Stimulated activated CD8-positive, alpha-beta memory T cell treated with anti-CD3 and anti-CD28 coated beads, Interleukin-7, amount 100 ng/mL, for 24 hours (primary cell): Measurements from ENCODE around the gene SMIM22.

Experiments used
- DNase-seq: peaks from one replicate; pipeline ENCODE4 v3.0.0-alpha.2; 2020; ENCODE audit warnings: low read depth

The SMIM22 gene

DNA sequence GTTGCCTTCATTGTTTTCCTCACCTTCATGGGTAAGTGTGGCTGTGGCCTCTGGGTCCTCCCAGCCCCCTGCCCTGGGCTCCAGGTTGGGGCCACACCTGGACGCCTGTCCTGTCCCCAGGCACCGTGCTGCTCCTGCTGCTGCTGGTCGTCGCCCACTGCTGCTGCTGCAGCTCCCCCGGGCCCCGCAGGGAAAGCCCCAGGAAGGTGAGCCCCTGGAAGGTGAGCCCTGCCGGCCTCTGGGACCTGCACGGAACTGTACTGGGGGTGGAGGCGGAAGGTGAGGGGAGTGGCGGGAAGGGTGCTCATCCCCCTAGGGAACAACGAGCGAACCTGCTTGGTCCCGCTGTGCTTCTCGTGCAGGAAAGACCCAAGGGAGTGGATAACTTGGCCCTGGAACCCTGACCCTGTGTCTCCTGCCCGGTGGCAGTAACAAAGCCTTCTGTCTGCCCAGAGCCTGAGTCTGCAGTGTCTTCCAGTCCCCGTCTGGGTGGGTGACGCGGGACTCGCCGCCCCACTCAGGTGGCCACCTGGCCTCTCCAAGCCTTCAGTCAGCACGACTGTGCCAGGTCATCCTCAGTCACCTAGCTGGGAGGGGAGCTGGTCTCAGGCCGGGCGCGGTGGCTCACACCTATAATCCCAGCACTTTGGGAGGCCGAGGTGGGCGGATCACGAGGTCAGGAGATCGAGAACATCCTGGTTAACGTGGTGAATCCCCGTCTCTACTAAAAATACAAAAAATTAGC lies 831 bp downstream of the SMIM22 start:
- DNase-seq, result no peak

DNA sequence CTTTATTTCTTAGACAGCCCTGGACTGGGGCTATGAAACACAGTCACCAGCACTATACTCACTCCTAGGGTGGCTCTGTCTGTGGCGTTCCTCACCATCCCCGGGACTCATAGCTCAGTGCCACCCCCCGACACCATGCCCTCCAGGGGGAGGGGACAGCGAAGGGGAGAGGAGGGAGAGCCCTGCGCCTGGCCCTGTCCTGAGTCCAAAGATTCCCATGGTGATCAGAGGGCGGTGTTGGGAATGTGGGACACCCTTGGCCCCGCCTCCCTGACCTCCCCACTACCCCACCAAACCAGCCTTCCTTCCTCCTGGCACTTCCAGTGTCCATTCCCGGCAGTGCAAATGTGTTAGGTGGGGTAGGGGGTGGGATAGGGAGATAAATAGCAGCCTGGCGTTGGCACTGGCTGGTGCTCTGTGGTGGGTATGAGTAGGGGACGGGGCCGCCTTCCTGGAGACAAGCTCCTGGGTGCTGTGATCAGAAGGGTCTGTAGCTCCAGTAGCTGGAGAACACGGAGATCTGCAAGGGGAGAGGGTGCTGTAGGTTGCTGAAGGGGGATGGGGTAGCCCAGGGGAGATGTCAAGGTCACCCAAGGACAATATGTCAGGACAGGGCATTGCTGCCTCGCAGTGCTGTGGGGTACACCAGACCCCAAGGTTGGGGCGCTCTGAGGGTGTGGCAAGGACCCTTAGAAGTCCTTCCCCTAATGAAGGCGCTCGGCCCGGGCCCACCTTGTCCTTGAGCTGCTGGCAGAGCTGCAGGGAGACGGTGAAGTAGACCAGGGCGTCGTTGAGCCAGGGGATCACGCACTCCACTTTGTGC lies 2.0 kb downstream of the SMIM22 start:
- DNase-seq, result no peak

DNA sequence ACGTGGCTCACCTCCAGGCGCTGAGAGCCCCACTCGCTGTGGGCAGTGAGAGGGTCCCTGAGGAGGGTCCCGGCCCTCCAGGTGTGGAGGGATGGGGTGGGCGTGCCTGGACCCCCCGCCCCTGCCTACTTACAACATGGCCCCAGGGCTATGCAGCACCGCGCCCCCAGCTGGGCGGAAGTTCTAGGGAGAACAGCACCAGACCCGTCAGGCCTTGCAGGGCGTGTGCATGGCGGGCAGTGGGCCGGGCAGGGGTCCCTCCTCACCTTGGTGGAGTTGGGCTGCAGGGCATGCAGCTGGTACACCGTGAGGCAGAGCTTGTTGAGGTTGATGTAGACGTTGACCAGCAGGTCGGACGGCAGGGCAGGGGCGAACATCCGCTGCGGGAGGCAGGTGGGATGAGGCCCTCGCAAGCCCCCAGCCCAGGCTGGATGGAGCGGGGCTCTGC lies 2.7 kb downstream of the SMIM22 start:
- DNase-seq, result no peak

DNA sequence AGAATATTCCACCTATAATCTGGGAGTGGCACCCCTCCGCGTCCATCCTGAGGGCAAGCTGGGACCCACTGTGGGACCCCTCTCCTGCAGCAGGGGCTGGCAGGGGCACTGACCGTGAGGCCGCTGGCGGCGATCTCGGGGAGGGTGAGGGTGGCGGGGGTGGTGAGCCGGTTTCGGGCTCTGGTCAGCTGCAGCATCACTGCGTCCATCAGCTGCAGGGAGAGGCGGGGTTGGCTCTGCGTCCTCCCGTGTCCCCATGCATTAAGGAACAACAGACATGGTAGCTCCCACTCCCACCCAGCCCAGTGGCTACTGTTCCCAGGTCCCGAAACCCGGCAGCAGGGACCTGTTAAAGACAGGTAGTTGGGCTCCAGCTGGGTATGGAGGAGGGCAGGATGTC lies 3.3 kb downstream of the SMIM22 start:
- no peak for DNase-seq

DNA sequence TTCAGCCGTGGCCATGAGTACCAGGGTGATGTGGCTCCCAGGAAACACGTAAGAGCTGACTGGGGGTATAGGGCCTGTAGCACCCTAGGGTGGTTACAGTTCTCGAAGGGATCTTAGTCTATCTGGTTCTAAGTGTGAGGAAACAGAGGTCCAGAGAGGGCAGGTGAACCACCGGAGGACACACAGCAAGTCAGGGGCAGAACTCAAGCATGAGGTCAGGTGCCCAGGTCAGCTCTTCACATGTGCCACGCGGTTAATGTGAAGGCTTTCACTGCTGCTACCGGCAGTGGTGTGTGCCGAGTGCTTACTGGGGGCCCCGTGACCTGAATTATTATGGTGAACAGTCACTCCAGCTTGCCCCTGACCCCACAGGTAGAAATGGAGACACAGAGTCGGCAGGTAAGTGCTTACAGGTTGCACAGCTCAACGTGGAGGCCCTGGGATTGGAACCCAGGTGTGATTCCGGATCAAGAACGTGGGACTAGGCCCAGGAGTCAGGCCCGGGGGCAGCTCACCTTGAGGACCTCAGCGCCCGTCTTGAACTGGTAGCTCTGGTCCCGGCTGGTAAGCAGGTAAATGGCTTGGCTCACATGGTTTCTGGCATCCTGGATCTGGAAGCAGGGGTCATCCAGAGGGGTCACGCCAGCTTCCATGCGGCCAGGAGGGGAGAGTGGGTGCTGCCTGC lies 4.1 kb downstream of the SMIM22 start:
- no peak for DNase-seq

DNA sequence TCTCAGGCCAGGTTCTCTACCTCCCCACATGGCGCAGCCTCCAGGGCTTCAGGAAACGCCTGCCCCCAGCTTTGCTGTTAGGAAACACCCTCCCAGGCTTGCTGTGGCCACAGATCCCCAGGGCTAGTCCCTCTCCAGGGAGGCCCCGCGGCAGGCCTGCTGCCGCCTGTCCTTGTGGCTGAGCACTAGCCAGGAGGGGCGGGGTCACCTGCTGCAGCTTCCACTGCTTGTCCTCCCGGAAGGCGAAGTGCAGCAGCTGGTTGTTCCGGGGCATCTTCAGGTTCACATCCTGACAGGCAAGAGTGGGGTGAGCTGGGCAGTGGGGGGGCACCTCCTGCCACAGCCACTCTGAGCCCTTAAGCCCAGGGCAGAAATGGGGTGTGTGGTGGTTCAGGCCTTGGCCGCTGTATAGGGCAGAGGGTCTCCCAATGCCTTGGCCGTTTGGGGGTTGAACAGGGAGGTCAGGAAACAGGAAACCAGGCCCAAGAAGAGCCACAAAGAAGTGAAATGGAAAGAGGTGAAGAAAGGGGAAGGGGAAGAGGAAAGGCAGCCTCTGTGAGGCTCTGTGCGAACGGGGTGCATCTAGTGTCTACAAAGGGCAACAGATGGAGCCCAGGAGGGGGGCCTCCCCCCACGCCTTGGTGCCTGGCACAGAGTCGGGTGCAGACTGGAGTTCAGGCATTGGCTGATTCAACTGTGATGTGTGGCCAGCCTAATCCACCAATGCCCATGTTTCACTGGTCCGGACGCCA lies 5.3 kb downstream of the SMIM22 start:
- no peak for DNase-seq

DNA sequence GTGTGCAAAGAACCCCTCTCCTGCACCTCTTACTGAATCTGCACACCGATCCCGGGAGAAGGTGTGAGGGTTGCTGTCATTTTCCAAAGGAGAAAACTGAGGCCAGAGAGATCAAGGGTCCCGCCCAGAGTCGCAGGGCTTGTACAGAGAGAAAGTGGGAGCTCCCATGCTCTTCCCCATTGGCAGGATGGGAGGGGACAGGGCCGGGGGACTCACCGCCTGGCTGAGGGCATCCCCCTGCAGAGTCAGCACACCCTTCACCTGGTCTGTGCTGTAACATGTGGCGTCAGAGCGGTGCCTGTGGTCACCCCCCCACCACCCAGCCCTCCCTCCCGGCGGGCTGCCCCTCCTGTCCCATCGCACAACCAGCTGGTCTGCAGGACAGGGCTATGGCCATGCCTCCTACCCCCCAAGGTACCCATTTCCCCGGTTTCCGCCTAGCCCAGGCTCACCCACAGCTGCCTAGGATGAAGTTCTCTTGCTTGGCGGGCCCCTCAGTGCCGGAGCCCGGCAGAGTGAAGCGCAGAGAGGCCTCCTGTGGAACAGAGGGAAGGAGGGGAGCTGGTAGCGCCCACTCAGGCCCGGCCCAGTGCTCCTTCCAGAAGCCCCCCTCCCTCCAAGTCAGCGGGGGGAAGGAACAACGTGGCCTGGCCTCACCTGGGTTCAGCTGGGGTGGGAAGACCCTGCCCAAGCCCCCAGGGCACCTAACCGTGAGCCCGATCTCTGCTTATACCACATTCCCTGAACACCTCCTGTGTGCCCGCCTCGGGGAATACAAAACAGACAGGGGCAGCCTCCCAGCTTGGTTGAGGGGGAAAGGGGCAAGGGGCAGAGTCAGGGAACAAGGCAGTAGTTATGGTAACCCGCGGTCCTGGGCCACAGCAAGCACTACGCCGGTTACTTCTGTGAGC lies 6.1 kb downstream of the SMIM22 start:
- no peak for DNase-seq

DNA sequence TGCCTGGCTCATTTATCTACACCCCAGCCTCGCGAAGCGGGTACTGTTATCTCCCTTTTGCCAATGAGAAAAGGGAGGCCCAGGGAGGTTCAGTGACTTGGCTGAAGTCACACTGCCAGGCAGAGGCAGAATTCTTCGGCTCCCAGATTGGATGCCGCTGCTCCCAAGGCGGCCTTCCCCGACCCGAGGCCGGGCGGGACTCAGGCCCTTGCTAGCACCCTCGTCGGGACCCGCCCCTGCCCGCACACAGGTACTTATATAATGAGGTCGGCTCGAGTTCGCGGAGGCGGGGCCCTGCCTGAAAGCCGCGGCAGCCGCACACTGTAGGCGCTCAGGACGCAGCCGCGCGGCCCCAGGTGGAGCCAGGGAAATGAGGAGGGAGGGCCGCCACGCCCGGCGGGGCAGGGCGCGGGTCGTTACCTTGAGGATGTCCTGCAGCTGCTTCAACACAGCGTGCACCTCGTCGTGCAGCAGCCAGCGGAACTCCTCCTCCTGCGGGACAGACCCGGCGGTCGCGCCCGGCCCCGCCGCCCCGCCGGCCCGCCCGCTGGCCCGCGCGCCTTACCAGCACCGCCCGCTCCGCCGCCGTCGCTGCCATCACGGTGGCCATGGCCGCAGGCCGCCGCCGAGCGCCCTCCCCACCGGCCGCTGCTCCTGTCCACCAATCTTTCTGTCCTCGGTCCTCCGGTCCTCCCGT lies 6.9 kb downstream of the SMIM22 start, which contains the start of gene ROGDI:
Gene ROGDI (minus strand): TSS at position 672 of the 697 bp plus-strand sequence. CDS start 62 bp downstream, at position 610.
- DNase-seq, result peak; percentile 27

DNA sequence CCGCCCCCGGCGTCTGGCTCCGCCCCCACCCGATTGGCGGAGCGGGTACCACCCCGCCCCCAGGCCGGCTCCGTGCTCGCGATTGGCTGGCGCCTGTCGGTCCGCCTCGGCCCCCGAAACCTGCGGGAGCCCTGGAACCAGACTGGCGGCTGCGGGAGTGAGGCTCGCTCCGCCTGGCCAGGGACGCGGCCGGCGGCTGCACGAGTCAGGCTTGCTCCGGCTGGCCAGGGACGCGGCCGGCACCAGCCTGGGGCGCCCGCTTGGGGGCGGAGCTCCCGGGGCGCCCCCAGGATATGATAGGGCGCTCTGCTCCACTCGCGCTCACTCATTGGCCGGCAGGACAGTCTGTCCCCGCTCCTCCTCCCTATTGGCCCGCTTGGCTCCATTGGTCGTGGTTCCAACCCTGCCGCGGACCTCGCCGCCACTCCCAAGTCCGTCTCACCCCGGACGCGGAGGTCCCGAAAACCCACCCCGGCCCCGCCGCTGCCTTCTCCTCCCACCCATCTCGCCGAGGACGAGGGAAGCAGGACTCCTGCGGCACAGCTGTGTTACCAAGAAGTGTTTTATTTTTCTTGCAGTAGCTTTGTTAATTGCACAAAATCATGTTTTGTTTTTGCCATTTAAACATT lies 7.6 kb downstream of the SMIM22 start:
- DNase-seq, result peak; percentile 71

DNA sequence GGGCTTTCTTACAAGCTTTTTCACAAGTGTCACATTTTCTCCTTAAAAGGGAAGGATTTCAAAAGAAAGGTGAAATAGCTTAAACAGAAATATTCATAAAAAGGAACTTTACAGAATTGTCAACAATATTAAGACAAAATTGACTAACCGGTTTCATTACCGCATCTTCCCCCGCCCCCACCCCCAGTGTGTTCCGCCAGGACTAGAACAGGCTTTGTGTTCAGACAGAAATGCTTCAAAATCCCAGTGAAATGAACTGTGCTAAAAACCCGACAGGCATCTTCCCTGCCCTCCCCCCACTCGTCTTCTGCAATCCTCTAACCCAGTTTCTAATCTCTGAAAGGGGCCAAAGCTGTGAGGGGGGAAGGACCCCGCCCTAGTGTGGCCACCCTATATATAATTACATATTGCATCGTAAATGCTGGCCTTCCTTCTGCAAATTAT lies 8.3 kb downstream of the SMIM22 start:
- DNase-seq, result no peak

DNA sequence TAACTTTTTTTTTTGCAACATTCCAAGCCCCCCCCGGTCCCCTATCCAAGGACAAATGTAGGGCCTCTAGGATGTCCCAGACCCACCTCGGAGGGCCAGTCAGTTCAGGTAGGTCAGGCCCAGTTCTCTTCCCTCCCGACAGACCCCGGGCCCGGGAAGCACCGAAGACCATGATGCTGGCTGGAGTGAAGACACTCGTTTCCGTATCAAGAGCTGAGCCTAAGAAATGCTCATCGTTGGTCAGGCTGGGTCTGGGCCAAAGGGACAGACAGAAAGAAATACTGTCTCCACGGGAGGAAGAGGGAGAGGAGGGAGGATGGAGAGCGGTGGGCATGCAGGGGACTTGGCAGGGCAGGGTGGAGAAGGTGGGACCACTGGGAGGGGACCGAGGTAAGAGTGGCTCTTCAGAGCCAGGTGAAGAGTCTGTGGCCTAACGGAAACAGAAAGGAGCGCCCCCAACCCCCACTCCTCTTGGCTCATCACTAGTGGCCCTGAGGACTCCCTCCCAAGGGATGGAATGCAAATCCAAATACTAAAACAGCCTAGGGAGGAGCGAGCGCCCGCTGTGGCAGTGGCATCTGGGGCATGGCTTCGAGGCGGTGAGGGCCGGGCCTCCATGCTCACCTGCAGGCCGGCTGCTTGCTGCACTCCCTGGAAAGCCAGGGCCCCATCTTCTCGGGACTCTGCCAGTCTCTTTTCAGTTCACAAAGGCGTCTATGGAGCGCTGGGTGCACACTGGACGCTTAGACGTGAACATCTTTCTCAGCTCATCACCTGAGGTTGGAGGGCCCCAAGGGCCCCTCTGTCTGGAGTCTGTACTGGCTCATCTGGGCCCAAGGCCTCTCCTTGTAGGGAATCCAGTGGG lies 9.0 kb downstream of the SMIM22 start:
- DNase-seq, result no peak

DNA sequence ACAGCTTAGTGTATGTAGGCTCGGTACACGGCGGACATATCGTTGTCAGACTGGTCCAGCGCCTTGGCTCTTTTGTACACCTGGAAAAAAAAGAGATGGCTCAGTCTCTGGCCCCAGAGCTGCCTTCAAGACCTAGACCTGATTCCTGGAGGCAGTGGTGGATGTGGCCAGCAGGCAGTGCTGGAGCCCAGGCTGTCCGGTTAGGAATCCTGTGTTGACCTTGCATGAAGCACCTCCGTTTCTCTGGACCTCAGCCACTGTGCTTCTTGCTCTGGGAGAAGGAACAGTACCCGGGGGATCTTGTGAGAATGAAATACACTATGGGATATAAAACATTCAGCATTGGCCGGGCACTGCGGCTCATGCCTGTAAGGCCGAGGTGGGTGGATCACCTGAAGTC lies 10.1 kb downstream of the SMIM22 start:
- no peak for DNase-seq

DNA sequence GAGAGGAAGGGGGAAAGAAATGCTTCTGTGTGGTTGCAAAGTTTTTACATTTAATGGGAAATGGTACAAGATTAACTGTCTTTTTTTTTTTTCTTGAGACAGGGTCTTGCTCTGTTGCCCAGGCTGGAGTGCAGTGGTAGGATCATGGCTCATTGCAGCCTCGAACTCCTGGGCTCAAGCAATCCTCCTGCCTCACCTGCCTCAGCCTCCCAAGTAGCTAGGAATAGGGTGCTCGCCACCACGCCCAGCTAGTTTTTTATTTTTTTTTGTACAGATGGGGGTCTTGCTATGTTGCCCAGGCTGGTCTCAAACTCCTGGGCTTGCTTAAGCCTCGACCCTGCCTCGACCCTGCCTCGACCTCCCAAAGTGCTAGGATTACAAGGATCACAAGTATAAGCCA lies 11.1 kb downstream of the SMIM22 start:
- no peak for DNase-seq

DNA sequence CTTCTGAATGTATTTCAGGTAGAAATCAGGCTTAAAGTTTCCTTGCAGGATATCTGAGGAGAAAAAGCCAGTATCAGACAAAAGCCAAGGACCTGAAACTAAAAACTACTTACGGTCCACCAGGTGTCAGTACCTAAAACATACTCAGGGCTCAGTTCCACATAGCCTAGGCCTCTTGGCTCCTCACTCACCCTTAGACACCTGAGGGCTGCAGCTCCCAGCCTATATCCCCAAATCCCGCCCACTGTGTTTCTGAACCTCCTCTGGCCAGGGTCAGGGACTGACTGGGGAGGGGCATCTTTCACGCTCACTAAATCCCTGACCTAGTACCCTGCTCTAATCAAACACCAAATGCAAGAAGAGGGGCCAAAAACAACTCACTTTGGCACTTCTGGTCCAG lies 16.1 kb downstream of the SMIM22 start:
- no peak for DNase-seq

DNA sequence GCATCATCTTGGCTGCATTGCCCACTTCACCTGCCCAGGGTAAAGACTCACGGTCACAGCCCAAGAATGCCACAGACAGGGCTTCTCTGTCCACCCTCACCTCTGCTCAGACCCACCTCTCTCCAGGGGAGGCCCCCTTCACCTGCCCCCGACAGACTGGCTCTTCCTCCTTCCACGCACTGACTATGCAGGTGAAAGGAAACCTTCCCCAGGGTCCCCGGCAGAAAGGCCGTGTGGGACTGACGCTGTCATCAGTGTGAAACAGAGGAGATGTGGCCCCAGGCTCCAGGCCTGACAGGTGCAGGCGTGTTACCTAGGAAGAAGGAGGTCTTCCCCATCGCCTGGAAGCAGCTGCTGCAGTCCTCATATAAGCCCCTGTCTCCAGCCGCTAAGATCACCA lies 16.6 kb downstream of the SMIM22 start:
- no peak for DNase-seq

DNA sequence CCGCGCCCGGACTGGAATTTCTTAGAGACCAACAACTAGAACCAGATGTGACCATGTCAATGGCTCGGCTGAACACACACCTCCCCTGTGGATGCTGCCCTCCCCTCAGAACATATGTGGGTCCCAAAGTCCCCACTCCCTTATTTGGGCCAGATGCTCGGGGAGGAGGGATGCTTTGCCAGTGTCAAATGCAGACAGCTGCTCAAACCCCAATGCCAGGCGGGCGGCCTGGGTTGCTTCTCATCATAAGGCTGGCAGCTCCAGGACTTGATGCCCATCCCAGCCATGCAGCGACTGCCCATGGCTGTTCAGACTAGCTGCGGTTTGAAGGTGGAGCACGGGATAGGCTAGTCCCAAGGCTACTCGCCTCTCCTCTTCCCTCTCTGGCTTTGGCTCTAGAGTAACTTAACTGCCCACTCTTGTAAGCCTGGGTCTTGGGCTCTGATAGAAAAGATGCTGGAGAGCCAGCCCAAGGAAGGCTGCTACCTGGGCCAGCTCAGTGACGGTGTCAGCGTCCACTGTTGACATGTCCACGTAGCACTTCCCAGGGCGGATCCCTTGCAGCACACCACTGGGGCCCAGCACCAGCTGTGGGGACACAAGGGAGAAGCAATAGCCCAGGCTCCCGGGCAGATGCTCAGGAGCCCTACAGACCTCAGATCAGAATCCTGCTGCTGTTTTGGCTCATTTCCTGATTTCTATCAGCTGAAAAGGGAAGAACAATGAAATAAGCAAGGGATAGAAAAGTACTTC lies 18.3 kb downstream of the SMIM22 start:
- no peak for DNase-seq

DNA sequence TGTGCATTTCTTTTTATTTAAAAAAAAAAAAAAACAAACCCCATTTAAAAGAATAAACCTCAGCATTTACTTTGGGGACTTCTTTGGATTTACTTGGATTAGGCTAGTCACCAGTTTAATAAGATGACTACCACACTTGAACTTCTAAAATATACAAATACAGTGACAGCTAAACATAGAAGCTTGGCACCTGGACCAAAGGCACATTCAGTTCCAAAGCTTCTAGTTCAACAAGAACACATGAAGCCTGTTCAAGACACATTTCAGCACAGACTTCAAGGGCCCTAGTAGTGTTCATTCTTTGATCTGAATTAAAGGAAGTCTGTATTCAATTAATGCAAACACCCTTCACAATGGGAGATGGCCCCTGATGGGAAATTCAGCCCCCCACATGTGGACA lies 18.9 kb downstream of the SMIM22 start:
- DNase-seq, result no peak
